Natural killer cell (primary cell): ENCODE data around the gene ALPK1. TPM values are rescaled to one million over a fixed set of nuclear protein-coding genes. Genes with fewer than 3 reads are reported as not detected.

Experiments
- ATAC-seq, 3 donors: fragments of 150-1000 bp in 2 of 3; fragments of 200-7000 bp in 1 of 3; cut with Tn5 transposase; 1 replicate in 1 of 3; 2 replicates in 2 of 3; pipeline ENCODE4 v1.10.0; 2021; ENCODE audit warnings: mild to moderate bottlenecking in 2 of 3, moderate library complexity in 2 of 3
- DNase-seq, 2 donors: peaks; one replicate each; pipeline versions ENCODE4 v3.0.0 to v3.0.0-alpha.2; 2013 to 2021; ENCODE audit warnings: mixed read lengths in 1 of 2
- H3K27ac ChIP-seq: one replicate; pipeline ENCODE4 v1.5.1; 2013; ENCODE audit warnings: mild to moderate bottlenecking, low read length
- H3K27me3 ChIP-seq: one replicate; pipeline ENCODE4 v1.6.1; 2013; ENCODE audit warnings: low read length; ENCODE audit not compliant: control insufficient read depth, insufficient read depth
- H3K36me3 ChIP-seq: one replicate; pipeline ENCODE4 v1.6.1; 2013; ENCODE audit warnings: low read length; ENCODE audit not compliant: control insufficient read depth, insufficient read depth
- H3K4me1 ChIP-seq: one replicate; pipeline ENCODE4 v1.6.1; 2013; ENCODE audit warnings: low read length; ENCODE audit not compliant: control insufficient read depth, insufficient read depth
- H3K4me3 ChIP-seq: one replicate; pipeline ENCODE4 v1.5.1; 2013; ENCODE audit warnings: low read length
- H3K9me3 ChIP-seq: one replicate; pipeline ENCODE4 v1.6.1; 2013; ENCODE audit warnings: low read length; ENCODE audit not compliant: control insufficient read depth, insufficient read depth
- H3K27ac Mint-ChIP-seq, 2 donors: one replicate each; pipeline ENCODE4 v1.8.0; 2022; ENCODE audit warnings: mild to moderate bottlenecking in 2 of 2, mixed read lengths in 2 of 2, moderate library complexity in 1 of 2
- H3K27me3 Mint-ChIP-seq, 2 donors: one replicate each; pipeline ENCODE4 v1.8.0; 2022; ENCODE audit warnings: low read depth in 2 of 2, mixed read lengths in 2 of 2
- H3K36me3 Mint-ChIP-seq: one replicate; pipeline ENCODE4 v1.8.0; 2022; ENCODE audit warnings: mixed read lengths
- H3K4me1 Mint-ChIP-seq, 2 donors: one replicate each; pipeline ENCODE4 v1.8.0; 2022; ENCODE audit warnings: mixed read lengths in 2 of 2
- H3K4me3 Mint-ChIP-seq: one replicate; pipeline ENCODE4 v1.8.0; 2022; ENCODE audit warnings: mild to moderate bottlenecking, moderate library complexity, mixed read lengths
- H3K9me3 Mint-ChIP-seq, 2 donors: one replicate each; pipeline ENCODE4 v1.8.0; 2022; ENCODE audit warnings: mixed read lengths in 2 of 2
- CTCF ChIP-seq: fragments of 200-600 bp; IDR thresholded peaks from one replicate; pipeline ENCODE4 v1.8.0; 2022; ENCODE audit warnings: antibody characterized with exemption
- WGBS: methylation state at CpG from one replicate; pipeline ENCODE4 v1.1.7; 2013; ENCODE audit warnings: missing lambda C conversion rate; ENCODE audit not compliant: insufficient coverage; 5-methylcytosine and 5-hydroxymethylcytosine counted together
- intact Hi-C: fragments of 100-400 bp; cut with micrococcal nuclease; formaldehyde crosslinking; loops from one replicate; pipeline ENCODE4 v1.14.2; 2022
- total RNA-seq, 4 donors: library from RNA; stranded (reverse); fragments of 120-200 nt in 1 of 4; gene quantifications; one replicate each; pipeline versions ENCODE4 v1.2.3 to v1.2.4, GENCODE V29; 2013 to 2022

The ALPK1 gene
- total RNA-seq, 3 donors from 2014 or later (not counting 1 experiment from before 2014, with no cell fraction given) = 1.9 to 6.5 (median 3.9) TPM

GRCh38 chr4:112381996-112382692 lies 85.0 kb downstream of the ALPK1 start:
- 92% methylated on average over 6 of the region's 6 CpGs for WGBS
- H3K27me3 ChIP-seq = no peaks in the 10 kb centered on the region

GRCh38 chr4:112386071-112386470 lies 88.9 kb downstream of the ALPK1 start:
- no peaks in the 10 kb centered on the region for H3K36me3 ChIP-seq
- 94% methylated on average over 2 of the region's 4 CpGs for WGBS
- ATAC-seq (no peak), DNase-seq (no peak)
- Mint-ChIP-seq H3K27ac (no peak overlapping the region), H3K4me3 (no peak overlapping the region), H3K9me3 (no peaks in the 10 kb centered on the region), H3K36me3 (no peaks in the 10 kb centered on the region), H3K4me1 (no peaks in the 10 kb centered on the region), H3K27me3 (no peaks in the 10 kb centered on the region)
- no peaks in the 10 kb centered on the region for H3K27me3 ChIP-seq
- no peaks in the 10 kb centered on the region for H3K9me3 ChIP-seq
- no peak for TF ChIP-seq CTCF
- H3K4me1 ChIP-seq = no peaks in the 10 kb centered on the region
- intact Hi-C loops = no loop called here
- H3K4me3 ChIP-seq = no peak overlapping the region
- H3K27ac ChIP-seq = no peak overlapping the region

More at GRCh38 chr4:112381996-112382692, 85.0 kb downstream of the ALPK1 start:
- Histone ChIP-seq H3K27ac (no peak overlapping the region), H3K4me1 (no peaks in the 10 kb centered on the region), H3K4me3 (no peak overlapping the region), H3K36me3 (no peaks in the 10 kb centered on the region), H3K9me3 (no peaks in the 10 kb centered on the region)
- ATAC-seq = no peak
- Mint-ChIP-seq H3K36me3 (no peaks in the 10 kb centered on the region), H3K4me1 (no peaks in the 10 kb centered on the region), H3K27ac (no peak overlapping the region), H3K27me3 (no peaks in the 10 kb centered on the region), H3K4me3 (no peak overlapping the region), H3K9me3 (no peaks in the 10 kb centered on the region)
- no peak for TF ChIP-seq CTCF
- DNase-seq = no peak
- intact Hi-C loops = no loop called here

- 90% methylated on average over 4 of the region's 4 CpGs for WGBS
- Histone ChIP-seq H3K36me3 (no peaks in the 10 kb centered on the region), H3K27ac (no peak overlapping the region), H3K4me3 (no peak overlapping the region), H3K9me3 (no peaks in the 10 kb centered on the region), H3K4me1 (no peaks in the 10 kb centered on the region), H3K27me3 (no peaks in the 10 kb centered on the region)
- Mint-ChIP-seq H3K27ac (no peak overlapping the region), H3K4me1 (no peaks in the 10 kb centered on the region), H3K27me3 (no peaks in the 10 kb centered on the region), H3K4me3 (no peak overlapping the region), H3K9me3 (peaks cover 0 to 2% of the 10 kb centered on the region in 2 donors), H3K36me3 (no peaks in the 10 kb centered on the region)
- no peak for ATAC-seq
- no peak for DNase-seq
- intact Hi-C loops = no loop called here
- TF ChIP-seq CTCF = no peak
These were observed 104.9 kb downstream of the ALPK1 start for GRCh38 chr4:112402098-112402497.
